Ovary (tissue), 3 donors: Measurements from ENCODE around the gene AQP12A.
"Not testable (repeated sequence)": the region's sequence is repeated elsewhere in the genome, so short reads cannot be mapped to it uniquely, and the experiment has no call there.

Experiments
- CTCF ChIP-seq, 3 donors: fragments of 450-650 bp in 2 of 3; fragments of 200-600 bp in 1 of 3; IDR thresholded peaks; one replicate each; pipeline versions ENCODE4 v1.5.1 to v1.8.0; 2016 to 2022; ENCODE audit warnings: antibody characterized with exemption in 3 of 3, mild to moderate bottlenecking in 1 of 3
- EP300 ChIP-seq: sonication (generic); formaldehyde crosslinking; IDR thresholded peaks from one replicate; pipeline ENCODE4 v1.6.1; 2017; ENCODE audit warnings: antibody characterized with exemption
- POLR2A ChIP-seq: fragments of 450-650 bp; IDR thresholded peaks from one replicate; pipeline ENCODE4 v1.6.1; 2017; ENCODE audit warnings: antibody characterized with exemption, mild to moderate bottlenecking, moderate library complexity
- donor health status: DM: no; HTN: no; CAD: no.

- TF ChIP-seq EP300; POLR2A; CTCF (IDR thresholded peaks at IDR 0.05): not testable (repeated sequence)
Observed at GRCh38 chr2:240682431-240683224, 9.0 kb upstream of the AQP12A start, which contains the start of gene AQP12B.
